Activated T-helper 1 cell treated with anti-CD3 and anti-CD28 coated beads, Interleukin-2, amount 50 U/mL, for 16 hours (primary cell): Measurements from ENCODE around the gene CHMP3.
"Not testable (repeated sequence)": the region's sequence is repeated elsewhere in the genome, so short reads cannot be mapped to it uniquely, and the experiment has no call there.

Experiments used
- DNase-seq, 2 donors: peaks; one replicate each; pipeline ENCODE4 v3.0.0-alpha.2; 2020; ENCODE audit warnings: low read depth in 1 of 2, low spot score in 1 of 2

The CHMP3 gene

GRCh38 chr2:86512892-86513291 lies 50.4 kb downstream of the CHMP3 start:
- no peak for DNase-seq

DNA sequence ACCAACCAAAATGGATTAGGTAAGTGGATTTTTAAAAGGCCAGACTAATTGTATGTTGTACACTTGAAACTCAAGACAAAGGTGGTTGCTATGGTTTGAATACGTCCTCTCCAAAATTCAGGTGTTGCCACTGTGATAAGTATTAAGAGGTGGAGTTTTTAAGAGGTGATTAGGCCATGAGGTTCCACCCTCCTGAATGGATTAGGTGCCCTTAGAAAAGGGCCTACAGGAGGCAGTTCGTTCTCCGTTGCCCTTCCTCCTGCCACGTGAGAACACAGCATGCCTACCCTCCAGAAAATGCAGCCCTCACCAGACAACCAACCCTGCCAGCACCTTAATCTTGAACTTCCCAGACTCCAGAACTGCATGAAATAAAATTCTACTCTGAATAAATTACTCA lies 51.2 kb downstream of the CHMP3 start:
- no peak for DNase-seq

GRCh38 chr2:86510436-86510933 lies 52.8 kb downstream of the CHMP3 start:
- DNase-seq, result no peak

- DNase-seq, result no peak
These were observed 55.6 kb downstream of the CHMP3 start for GRCh38 chr2:86507600-86507999.

- DNase-seq, result no peak
These were observed 62.7 kb downstream of the CHMP3 start for GRCh38 chr2:86500325-86501083.

- DNase-seq, result no peak
These were observed 63.9 kb downstream of the CHMP3 start for GRCh38 chr2:86499326-86499725.

- no peak for DNase-seq
These were observed 64.6 kb downstream of the CHMP3 start for GRCh38 chr2:86498468-86499260.

- not testable (repeated sequence) for DNase-seq
These were observed 66.9 kb downstream of the CHMP3 start for GRCh38 chr2:86496391-86496790.

DNA sequence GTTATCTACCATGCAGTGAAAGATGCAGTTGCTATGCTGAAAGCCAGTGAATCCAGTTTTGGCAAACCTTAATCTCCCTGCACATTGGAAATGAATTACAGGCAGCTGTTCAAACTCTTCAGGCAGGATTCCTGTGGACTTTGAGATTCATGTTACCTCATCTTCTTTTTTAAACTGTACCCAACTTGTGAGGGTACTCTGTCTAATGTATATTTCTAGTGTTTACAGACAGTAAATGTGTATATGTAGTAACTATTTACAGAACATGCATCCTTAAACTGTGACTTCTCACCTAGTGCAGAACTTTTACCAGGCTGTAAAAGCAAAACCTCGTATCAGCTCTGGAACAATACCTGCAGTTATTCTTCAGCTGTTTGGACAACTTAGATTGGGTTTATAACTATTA lies 71.2 kb downstream of the CHMP3 start:
- DNase-seq, result no peak

DNA sequence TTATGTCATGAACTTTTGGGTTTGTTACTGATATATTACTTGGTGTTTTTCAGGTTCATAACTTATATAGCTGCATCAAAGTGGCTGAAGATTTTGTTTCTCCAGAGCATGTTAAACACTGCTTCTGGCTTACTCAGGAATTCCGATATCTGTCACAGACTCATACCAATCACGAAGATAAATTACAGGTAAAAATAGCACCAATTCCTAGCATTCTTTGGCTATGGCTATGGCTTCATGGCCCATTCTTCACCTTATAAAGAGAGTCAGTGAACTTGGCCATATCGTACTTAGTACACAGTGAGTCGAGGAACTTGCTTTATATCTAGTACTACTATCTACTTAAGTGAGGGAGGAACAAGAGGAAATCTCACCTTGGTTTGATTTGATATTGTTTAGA lies 72.2 kb downstream of the CHMP3 start:
- no peak for DNase-seq

DNA sequence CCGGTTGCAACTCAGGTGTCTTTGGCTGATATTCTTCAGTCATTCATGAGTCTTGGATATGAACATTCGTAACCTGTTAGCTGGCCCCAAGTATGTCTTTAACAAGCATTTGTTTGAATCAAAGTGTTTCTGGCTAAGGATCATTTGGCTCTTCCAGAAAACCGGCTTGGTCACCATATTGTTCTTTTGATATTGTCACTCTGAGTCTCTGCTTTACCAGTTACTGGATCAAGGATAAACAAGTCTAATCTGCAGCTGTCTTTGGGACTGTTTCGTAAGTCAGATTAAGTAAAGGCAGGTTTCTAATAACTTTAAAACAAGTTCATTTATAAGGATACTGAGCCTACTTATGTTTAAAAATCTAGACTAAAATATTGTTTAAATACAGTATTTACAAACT lies 73.0 kb downstream of the CHMP3 start:
- no peak for DNase-seq

DNA sequence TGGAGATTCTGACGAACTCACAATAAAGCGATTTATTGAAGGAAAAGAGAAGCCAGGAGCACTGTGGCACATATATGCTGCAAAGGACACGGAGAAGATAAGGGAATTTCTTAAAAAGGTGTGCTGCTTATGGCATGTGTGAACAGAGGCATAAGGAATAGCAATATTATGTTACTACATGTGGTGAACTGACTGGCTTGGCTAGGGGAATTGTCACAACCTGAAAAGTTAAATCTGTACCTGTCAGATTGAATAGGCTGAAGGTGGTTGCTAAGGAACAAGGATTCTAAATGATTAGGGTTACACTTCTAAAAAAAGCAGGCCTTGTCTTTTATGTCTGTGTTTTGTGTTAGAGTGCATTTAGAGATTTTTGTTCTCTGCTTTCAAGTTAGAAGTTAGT lies 73.7 kb downstream of the CHMP3 start:
- no peak for DNase-seq

GRCh38 chr2:86488561-86489250 lies 74.5 kb downstream of the CHMP3 start:
- no peak for DNase-seq

DNA sequence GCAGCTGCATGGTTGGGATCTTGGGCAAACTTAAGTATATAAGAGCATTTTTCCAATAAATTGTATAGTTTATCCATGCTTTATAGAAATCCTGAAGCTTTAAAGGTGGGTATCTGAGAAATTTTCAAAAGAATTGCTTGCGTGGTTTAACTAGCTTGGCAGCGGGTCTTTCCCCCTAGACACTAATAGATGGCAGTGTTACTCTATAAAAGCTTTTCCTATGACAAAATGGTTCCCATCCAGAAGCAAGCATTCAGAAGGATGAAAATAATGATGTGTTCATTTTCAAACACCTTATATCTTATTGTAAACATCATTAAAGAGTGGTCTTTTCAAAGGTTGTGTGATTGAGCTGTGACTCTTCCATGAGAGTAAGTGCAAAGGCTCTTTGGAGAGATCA lies 76.2 kb downstream of the CHMP3 start:
- no peak for DNase-seq

DNA sequence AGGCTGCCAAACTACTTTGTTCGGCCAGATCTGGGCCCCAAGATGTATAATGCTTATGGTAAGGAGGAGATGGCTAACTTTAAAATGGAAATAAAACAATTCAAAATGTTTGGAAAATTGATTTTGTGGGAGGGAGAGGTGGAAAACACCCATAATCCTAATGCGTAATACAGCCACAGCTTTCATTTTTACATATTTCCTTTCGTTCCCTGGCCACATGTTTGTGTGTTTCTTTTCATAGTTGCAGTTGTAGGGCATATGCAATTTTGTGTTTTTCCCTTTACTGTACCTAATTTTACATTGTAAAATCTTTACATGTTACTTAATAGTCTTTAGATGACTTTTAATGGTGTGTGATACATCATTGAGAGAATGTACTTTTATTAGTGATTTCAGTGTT lies 77.4 kb downstream of the CHMP3 start:
- no peak for DNase-seq

GRCh38 chr2:86485103-86485502 lies 78.1 kb downstream of the CHMP3 start:
- no peak for DNase-seq

- DNase-seq, result no peak
These were observed 78.9 kb downstream of the CHMP3 start for GRCh38 chr2:86484385-86484784.

DNA sequence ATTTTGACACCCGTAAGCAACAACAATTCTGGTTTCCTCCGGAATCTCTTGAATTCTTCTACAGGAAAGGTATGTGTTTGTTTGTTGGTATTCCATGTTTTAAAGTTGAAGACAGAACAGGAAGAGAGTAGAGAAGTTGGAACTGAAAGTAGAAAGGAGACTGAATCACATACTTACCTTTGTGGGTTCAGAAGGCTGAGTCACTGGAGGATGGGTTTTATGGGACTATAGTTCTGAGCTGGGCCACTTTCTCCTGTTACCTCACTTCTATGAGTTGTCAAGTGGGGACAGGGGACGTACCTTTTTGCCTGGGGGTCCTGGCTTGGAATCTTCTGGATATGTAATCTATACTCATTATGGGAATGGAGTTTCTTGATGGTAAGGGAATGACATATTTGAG lies 81.2 kb downstream of the CHMP3 start:
- DNase-seq, result no peak

DNA sequence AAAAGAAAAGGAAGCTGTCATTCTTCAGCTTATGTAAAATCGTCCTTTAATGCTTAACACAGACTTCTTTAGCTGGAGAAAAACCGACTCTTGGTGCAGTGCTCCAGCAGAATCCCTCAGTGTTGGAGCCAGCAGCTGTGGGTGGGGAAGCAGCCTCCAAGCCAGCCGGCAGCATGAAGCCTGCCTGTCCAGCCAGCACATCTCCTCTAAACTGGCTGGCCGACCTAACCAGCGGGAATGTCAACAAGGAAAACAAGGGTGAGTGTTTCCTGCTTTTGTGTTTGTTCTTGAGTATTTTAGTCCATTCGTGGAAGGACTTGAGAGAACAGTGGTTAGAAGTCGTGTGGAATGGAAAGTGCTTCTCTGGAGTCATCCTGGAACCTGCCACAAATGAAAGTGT lies 83.1 kb downstream of the CHMP3 start:
- no peak for DNase-seq

- DNase-seq, result no peak
These were observed 85.9 kb downstream of the CHMP3 start for GRCh38 chr2:86477349-86477748.

DNA sequence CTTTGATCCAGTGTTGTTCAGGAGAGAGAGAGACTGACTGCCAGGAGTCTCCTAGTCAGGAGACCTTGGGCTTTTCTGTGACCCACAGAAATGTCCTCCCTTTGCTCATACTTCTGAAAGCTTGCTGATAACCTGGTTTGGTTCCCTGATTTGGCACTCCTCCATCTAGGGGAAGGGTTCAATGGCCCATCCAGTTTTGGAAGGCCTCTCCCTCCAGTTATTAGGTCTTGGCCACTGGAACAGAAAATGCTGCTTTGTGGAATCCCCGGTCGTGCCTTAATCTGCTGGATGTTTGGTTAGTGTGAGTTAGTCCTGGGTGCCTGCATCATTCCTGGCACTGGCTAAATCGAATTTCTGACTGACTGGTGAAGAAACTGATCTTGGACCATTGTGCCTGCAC lies 86.3 kb downstream of the CHMP3 start:
- DNase-seq, result no peak

- DNase-seq, result no peak
These were observed 87.2 kb downstream of the CHMP3 start for GRCh38 chr2:86476092-86476491.
